ENCODE data around the gene PSMA1. TPM values are rescaled to one million over a fixed set of nuclear protein-coding genes. Genes with fewer than 3 reads are reported as not detected.
"Not testable (repeated sequence)": the region's sequence is repeated elsewhere in the genome, so short reads cannot be mapped to it uniquely, and the experiment has no call there.

Gene PSMA1
- polyA plus RNA-seq, 10 donors: 108 to 153 (median 132) TPM

DNA sequence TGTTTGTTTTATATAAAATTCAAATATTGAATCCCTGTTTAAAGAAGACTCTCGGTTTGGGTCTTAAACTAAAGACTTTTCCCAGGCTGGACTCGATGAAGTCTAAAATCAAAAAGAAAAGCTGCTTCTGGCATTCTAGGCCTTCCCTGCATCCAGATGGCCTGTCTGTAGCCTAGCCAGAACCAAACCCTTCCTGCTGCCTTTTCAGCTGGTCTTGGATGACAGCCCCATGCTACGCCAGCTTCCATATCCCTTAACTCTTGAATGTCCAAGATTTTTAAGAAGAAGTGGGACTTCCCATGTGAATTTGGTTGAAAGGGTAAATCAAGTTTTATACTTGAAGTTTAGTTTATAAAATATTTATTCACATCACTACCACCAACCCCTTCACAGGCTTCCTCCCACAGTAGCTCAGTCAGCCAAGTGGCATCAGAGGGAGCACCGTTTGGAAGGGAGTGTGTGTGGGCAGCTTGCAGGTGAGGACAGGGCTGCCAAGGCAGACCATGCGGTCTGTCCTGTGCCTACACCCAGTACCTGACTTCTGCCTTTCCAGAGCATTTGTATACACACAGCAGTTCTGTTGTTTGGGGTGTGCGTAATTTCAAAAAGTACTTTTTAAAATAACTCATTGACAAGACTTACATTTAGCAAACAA is 18.2 kb upstream of the PSMA1 start:
- DNase-seq: no peak

DNA sequence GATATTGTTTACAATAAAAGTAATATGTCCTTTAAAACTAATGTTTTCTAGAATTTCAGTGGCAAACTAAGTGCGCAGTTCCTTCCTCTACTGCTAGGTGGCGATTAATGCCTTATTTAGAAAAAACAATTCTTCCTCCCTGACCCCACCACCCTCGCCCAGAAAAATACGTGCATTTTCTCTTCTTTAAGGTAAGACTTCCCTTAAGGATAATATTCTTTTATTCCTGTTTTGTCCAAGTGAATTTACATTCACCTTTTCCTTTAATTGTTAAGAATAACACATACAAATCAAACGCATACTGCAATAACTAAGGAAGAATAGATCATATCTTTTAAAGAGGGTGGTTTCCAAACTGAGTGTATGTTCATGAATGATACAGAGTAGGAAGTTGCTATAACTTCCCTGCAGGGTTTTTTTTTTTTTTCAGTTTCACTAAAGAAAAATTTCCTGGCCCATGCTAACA is 17.0 kb upstream of the PSMA1 start:
- DNase-seq: peak in 1 of 3 donors; percentile 46

DNA sequence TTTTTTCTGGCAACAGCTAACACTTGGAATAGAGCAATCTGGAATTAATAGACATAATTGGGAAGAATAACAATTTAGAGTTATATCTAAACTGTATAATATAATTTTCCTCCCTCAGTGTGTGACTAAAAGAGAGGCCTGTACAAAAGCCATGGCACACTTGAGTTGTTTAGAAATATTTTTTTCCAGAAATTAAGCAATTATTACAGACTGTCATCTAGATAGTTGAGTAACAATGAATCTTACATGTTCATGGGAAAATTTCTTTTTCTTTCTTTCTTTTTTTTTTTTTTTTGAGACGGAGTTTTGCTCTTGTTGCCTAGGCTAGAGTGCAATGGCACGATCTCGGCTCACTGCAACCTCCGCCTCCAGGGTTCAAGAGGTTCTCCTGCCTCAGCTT is 15.0 kb upstream of the PSMA1 start:
- DNase-seq: not testable (repeated sequence)

DNA sequence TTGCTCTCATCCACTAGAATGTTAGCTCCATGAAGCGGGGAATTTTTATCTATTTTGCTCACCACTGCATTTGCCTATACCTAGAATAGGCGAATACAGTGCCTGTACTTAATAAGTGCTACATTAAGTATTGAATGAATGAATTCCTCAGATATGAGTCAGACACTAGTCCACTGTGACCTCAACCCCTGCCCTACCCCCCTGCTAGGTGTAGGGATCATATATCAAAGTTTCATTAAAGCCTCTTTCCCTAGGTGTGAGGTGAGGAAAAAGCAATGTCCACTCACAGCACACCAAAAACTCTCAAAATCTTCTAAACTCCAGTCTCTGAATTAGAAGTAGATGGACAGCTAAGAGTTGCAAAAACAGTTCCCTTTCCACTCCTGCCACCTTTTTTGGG is 9.8 kb upstream of the PSMA1 start:
- DNase-seq: no peak

DNA sequence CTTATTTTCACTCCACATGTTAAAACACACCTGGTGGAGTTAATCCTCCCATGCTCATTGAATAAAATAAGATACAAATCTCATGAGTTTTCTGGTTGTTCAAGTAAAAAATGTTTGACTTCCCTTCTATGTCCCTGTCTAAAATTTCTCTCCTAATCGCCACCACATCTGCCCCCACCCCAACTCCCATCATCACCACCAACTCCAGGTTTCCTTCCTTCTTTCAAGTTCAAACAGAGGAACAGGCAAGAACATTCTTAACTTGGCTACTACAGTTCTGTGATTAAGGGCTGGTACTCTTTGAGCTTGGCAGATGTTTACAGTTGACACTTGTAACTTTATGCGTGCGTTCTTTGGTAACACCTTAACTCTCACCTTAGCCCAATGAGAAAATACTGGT is 9.1 kb upstream of the PSMA1 start:
- DNase-seq: no peak

DNA sequence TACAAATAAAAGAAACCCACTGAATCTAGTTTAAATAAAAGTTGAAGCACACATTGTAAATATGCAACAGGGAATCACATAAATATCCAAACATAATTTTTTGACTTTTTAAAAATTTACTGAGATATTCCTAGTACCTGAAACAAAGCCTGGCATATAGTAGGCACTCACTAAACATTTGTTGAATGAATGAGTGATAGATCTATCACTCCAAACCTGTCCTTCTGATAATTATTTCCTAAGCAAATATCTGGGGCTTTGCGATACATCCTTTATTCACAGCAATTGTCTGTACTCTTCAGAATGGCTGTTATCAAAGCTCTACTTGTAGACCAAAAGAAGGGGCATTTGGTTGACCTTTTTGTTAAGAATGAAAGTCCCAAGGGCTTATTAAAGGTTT is 2.6 kb upstream of the PSMA1 start:
- no peak for DNase-seq

DNA sequence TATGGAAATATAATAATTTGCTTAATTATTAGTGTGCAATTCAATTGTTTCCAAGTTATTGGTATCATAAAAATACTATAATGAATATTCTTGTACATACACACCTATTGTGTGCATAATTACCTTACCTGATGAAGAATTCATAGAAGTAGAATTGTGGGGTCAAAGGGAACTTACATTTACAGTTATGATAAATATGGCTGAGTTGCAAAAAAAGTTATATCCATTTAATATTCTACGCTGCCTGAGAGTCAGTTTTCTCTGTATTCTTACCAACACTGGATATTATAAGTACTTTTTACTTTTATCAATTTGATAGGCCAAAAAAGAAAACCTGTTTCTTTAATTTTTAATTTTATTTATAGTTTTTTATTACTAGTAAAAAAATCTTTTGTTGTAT is 2.1 kb upstream of the PSMA1 start:
- DNase-seq: no peak

DNA sequence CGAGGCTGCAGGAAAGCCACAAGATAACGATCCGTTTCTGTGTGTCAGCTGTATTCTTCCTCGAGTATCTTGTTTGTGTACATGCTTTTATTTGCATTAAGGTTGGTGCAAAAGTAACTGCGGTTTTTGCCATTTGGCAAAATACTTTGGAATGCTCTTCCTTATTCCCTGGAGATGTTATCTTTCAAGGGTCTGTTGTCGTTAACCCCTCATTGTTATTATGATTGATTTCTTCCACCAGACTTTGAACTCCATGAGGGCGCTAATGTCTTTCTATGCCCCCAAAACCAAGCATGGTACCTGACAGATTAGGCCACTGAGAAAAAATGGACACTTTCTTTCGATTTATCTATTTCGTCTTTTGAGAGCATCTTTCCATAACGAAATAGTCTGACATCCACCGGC is 563 bp upstream of the PSMA1 start:
- DNase-seq: no peak

DNA sequence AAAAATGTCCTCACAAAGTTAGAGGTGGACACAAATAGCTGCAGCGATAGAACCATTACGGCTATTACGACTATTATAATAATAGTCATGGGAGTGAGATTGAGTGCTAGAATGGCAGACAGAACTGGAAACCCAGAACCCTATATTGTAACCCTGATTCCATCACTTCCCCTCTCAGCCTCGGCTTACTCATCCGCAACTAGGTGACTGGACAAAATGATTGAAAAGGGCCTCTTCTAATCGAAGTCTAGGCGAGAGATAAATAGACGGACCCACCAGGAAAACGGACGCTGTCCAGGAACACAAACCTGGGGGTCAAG is 629 bp downstream of the PSMA1 start:
- no peak for DNase-seq

DNA sequence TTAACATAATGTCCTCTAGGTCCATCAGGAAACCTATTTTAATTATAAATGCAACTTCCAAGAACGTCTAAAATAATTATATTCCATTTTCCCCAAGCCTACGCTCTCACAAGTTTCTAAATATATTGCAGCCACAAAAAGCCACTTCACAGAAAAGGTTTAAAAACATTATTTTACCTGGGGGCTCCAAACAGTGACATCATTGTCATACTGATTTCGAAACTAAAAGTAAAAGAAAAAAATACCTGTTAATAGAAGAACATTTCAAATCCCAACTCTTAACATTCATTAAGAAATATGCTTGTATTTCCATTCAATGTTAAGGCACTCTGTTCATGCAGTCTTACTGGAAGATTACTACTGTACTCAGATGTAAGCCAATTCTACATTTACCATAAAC is 1.4 kb downstream of the PSMA1 start:
- no peak for DNase-seq

DNA sequence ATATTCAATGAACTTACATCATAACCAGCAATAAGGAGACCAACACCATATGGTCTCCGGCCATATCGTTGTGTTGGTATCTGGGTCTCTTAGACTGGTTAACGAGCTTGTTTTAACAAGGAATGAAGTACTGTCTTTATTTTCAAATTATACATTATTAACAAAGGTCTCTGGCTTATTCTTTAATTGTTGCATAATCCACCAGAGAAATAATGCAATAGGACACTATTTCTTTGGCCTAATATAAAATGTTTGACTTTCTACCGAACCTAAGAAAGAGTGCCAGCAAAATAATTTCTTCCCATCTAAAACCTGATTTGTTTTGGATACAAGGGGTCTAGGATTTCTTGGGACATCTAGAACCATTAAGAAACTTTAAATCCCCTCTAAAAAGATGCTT is 6.4 kb downstream of the PSMA1 start:
- no peak for DNase-seq

DNA sequence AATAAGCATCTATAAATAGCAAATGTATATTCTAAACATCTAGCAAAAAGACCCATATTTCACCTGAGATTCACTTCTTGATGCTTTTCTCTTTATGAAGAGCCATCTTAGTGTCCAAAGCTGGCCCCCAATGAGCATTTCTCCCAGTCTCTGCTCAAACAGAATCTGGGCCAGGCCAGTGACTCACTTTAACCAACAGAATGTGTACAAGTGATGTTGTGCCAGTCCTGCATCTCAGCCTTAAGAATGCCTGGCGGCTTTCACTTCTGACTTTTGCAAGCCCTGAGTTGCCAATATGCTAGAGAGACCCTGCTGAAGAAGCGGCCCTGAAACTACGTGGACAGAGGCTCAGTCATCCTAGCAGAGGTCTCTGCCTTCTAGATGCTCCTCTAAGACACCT is 13.7 kb downstream of the PSMA1 start:
- DNase-seq: no peak

DNA sequence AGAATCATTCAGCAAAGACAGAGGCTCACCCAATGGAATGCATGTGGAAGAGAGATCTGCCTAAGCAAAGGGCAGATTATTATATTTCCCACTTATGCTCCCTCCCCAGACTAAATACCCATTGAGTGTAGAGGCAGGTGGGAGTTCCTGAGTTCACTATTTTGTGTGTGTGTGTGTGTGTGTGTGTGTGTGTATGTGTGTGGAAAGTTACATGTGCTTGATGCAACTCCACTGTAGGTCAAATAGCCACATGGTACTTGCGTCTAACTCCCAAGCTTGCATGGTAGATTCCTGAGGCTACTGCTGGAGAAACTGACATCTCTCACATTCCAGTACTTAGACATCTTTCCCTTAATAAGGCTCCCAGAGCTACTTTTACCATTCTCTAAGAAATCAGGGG is 17.2 kb downstream of the PSMA1 start:
- DNase-seq: no peak

DNA sequence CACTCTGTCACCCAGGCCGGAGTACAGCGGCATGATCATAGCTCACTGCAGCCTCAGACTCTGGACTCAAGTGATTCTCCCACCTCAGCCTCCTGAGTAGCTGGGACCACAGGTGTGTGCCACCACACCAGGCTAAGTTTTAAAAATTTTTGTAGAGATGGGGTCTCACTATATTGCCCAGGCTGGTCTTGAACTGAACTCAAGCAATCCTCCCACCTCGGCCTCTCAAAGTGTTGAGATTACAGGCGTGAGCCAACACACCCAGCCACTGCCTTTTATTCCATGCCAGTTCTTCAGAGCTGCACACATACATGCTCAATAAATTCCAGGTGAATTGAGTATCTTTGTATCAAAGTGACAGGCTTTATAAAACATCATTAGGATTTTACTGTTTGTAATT is 18.1 kb downstream of the PSMA1 start:
- DNase-seq: no peak

DNA sequence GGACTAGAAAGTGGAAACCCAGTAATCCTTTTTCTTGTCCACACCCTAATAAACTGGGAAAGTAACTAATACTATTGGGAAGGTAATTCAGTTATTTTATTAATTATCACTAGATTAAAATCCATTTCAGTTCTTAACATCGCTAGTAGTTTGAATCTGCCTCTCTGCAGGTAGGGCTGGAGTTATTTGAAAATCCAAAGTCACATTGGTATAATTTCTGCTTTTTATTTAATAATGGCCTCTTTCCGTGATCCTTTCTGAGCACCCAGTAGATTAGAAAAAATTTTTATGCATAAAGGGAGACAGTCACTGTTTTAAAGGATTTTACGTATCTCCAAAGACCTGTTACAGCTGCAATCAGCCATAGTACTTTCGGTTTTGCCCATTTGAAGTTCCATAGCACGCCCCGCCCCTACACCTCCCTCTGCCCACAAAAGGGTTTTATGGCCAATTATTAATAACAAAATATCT is 20.0 kb downstream of the PSMA1 start:
- peak; percentile 45 to 81 (median 62) for DNase-seq

DNA sequence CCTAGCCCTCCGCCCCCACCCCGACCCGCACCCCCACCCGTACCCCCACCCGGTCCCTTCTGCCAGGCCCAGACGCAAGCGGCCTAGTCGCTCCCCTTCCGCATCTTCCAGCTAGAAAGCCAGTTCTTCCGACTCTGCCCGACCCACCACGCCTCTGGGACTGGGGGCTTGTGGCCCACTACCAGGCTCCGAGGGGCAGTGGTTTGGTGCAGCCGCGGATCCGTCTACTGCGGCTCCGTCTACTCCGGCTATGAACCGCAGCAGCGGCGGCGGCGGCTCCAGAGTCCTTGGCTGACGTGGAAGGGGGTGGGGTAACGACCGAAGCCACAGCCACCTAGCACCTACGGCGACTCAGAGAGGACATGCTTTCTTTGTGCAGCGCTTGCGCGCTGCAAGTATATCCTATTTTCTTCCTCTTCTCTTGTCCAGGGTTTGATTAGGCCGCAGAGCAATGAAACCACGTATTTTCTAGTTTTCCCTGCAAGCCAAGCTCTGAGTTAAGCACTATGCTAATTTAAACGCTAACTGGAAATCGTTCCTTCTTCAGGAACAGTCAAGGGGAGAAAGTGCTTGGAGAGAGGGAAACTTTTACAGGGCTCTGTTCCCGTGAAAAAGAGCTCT is 20.5 kb downstream of the PSMA1 start, which contains the start of gene COPB1:
COPB1 (minus strand) TSS at position 252 of the 621 bp plus-strand sequence. CDS start 883 bp downstream, outside the sequence.
- peak; percentile 95 to 99 (median 96) for DNase-seq

DNA sequence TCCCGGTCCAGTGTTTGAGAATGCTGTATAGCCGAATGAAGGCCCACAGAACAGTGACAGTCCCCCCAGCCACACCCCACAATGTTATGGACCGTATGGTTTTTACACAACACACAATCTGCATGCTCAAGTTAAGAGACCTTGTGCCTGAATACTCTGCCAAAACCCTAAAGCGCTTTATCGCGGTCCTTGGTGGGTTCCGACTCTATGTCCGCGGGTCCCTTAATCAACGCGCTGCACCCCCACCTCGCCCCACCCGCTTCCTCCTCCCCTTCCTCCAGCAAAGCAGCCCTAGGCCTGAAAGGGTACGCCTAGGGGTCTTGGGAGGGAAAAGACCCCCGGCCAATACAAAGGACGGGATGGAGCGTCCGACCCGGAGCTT is 21.0 kb downstream of the PSMA1 start:
- peak; percentile 24 to 84 (median 51) for DNase-seq

DNA sequence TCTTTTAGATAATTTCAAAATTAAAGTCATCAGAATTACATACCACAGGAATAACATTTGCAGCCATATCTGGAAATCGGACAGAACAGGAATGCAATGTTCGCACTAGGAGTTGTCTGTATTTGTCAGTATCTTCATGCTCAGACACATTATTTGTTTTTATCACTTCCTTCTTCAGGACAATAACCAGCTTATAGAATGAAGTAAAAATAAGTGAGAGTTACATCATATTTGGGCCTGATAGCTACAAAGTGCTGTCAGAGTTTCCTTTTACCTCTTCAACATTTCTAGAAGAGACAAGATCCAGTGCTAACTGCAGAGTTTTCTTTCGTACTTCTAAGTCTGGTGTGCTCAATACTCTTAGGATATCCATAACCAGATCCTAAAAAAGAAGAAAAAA is 39.5 kb downstream of the PSMA1 start:
- no peak for DNase-seq

DNA sequence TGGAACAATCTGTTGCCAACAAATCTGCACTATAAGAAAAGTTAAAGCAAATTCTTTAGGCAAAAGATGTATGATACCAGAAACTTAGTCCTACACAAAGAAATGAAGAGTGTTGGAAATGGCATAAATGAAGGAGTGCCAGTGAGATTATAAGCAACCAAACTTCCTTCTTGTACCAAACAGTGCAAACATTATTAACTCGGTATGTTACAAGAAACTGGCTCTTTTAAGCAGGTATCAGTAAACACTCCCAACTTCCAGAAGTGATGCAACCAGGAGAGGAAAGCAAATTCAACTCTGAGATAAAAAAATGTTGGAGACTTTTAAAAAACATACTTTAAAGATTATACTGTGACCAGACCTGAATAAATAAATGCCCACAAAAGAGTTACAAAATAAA is 49.1 kb downstream of the PSMA1 start:
- no peak for DNase-seq

DNA sequence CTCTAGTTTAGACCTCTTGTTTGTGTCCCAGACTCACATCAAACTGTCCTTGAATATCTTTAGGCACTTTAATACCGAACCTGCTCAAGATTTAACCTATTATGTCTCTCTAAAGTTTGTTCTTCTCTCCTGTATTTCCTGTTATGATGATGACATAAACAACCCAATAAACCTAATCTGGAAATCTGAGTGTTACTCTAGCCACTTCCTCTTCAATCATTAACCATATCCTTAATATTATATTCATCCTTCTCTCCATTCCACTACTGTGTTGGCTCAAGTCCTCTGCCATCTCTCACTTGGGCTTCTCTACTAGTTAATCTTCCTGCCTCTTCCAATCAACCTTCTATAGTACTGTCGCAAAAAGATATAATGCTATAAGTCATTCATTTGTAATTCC is 56.6 kb downstream of the PSMA1 start:
- no peak for DNase-seq

DNA sequence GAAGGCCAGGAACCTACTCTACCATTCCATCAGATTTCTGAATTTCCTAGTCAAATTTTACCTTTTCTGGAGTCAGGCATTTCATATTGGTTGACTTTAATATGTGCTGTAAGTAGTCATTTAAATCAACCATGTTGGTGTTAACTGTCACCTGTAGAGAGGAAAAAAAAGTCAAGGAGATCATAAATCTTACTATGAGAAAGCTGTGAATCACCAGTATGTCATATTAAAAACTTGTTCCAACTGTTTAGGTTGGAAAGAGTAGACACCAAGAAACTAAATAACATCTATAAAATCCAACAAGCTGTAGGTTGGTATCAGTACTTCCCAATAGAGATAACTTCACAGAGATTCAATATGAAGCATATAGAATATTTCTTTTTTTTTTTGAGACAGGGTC is 60.0 kb downstream of the PSMA1 start:
- DNase-seq: no peak

DNA sequence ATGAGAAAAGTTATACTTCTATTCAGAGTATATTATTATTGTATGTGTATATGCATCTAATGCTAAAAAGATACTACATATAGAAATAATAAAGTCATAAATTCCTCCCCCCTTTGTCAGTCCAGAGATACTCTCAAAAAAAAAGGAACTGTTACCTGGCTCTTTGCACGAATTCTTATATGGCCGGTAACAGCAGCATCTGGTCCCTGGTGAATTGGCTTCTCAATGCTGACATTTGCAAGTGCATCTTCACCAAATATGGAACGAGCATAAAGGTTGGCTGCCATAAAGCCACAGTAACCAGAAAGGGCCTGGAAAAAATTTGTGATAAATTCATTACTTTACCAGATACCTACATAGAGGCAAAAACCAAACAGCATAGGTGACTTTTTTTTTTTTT is 61.8 kb downstream of the PSMA1 start:
- DNase-seq: no peak

DNA sequence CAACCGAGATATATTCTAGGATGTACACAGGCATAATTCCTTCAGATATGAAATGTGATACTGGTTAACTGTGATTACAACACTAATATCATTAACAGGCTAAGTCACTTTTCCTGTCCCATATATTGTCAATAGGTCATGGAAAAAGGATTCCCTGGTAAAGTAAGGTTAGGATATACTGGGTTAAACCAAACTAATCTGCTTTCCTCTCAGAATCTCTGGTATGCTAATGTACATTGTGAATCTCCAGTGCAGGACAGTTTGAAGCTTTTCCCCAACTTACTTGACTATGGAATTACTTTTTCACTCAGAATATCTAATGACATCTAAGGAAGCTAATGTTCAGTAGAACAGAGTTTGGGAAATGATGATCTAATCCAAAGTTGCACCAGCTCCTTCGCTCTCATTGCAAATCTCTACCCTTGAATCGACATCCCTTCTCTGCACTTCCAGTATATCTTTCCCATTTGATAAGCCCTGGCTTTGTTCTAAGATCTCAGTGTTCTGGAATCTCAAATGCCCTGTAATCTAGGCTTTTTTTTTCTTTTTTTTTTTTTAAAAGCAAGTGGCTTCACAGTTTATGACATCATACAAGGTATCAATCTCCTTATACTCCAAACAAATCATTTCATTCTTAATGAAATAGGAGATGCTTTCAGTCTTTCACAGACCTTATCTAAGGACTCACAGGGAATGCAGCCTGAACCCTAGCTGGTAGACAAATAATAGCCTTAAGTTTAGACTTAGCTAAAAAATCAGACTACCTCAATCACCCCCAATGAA is 64.3 kb downstream of the PSMA1 start:
- DNase-seq: no peak
